IPS-NIHi7 (cell line): ENCODE measurements around the gene BET1L.
"Not testable (repeated sequence)": the region's sequence is repeated elsewhere in the genome, so short reads cannot be mapped to it uniquely, and the experiment has no call there.

Experiments
- DNase-seq: peaks from one replicate; pipeline ENCODE4 v3.0.0; 2012; ENCODE audit warnings: mixed read lengths; ENCODE audit errors: extremely low spot score

BET1L gene

DNA sequence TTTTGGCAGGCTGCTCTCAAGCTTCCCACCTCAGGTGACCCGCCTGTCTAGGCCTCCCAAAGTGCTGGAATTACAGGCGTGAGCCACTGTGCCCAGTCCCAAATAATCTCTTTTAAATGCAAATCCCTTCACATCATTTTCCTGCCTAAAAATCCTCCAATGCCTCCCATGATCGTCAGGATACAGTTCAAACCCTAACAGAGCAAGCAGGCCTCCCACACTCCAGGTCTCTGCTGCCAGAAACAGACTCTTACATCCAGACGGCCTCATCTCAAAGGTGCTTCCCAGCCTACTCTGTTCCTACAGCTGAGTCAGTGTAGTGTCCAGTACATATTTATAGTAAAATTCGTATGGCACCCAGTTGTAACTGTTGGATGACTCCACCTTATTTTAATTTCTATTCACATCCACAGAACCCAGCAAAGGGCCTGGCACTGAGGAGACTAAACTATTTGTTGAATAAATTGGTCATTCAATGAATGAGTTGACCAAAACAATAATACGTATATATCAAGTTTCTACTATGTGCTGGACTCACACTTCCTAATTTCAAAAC is 20.7 kb upstream of the BET1L start:
- no peak for DNase-seq

DNA sequence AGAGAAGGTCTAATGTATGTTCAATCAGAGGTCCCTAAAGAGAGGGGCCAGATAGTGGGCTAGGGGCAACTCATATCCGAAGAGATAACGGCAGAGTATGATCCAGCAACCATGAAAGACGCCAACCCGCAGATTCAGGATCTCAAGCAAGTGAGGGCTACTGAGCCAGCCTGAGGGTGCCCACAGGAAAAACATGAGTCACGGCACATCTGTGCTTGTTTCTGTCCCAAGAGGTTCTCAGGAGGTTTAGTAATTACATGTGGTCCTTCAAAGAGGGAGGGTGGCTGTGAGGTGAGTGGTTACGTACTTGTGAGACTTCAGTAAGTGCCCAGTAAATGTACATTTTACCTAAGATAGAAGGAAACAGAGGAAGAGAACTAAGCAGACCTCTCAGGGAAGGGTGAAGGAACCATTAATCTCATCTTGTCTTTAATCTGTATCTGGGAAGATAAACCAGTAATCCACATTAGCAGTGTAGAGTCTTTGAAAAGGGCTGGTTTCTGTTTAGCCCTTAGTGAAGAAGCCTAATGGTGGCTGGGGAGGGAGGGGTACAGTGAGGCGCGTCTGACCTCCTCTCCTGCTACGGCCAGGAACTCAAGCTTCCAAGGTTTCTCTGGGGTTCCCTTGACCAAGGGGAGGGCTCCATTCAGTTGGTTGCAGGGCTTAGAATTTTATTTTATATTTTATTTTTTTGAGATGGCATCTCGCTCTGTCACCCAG is 18.7 kb upstream of the BET1L start:
- no peak for DNase-seq

DNA sequence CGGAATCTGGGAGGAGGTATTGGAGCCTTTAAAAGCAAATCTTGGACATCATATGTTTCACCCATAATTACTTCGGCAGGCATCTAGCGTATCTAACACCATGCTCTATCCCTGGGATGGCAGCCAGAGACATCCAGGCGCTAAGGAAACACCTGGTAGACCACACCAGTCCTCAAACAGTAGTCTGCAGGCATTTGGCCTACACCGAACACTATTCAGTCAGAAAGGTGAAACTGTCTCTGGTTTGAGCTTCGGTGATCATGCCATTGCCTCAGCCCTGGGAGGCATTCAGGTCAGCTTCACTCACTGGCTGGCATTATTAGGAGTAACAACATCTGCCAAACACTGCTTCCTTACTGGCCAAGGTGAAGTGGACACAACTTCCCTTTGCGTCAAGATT is 17.2 kb upstream of the BET1L start:
- DNase-seq: no peak

DNA sequence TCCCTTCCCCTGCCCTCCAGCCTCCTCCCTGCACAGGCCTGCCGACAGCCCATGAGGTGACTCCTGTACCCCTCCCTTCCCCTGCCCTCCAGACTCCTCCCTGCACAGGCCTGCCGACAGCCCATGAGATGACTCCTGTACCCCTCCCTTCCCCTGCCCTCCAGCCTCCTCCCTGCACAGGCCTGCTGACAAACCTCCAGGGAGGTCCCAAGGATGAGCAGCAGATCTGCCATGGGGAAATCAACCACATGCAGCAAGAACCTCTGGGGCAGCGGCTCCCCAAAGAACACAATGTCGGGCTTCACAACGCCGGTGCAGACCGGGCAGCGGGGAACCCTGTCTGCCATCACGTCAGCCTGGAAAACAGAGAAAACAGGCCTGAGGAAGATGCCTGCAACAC is 16.7 kb upstream of the BET1L start:
- no peak for DNase-seq

DNA sequence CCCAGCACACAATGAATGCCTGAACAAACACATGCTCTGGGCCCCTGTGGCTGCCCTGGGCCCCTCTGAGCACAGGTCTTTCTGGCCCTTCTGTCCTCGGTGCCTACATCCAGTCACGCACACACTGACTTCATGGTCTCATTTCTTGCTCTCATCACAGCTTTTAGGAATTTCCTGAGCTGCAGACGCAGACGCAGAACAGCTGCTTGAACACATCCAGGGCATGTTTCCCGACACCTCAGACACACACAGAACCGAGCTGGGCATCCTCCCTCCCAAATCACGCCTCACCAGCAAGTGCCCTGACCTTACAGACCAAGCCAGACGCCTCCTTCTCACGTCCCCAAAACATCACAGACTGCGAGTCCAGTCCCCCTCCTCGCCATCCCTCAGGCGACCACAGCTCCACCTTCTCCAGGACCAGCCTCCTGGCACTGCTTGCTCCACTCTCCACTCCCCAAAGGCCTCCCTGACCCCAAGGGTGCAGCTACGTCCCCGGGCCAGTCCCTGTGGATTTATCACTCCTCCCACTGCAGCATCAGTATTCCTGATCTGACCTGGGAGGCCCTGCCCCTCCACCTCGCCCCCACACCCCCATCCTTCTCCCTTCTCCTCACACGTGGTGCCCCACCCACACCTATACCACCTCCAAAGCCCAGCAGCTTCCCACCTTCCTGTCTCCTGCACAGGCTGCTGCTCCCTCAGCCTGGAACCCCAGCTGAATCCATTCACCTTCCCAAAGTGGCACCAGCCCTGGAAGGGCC is 16.0 kb upstream of the BET1L start:
- DNase-seq: no peak

DNA sequence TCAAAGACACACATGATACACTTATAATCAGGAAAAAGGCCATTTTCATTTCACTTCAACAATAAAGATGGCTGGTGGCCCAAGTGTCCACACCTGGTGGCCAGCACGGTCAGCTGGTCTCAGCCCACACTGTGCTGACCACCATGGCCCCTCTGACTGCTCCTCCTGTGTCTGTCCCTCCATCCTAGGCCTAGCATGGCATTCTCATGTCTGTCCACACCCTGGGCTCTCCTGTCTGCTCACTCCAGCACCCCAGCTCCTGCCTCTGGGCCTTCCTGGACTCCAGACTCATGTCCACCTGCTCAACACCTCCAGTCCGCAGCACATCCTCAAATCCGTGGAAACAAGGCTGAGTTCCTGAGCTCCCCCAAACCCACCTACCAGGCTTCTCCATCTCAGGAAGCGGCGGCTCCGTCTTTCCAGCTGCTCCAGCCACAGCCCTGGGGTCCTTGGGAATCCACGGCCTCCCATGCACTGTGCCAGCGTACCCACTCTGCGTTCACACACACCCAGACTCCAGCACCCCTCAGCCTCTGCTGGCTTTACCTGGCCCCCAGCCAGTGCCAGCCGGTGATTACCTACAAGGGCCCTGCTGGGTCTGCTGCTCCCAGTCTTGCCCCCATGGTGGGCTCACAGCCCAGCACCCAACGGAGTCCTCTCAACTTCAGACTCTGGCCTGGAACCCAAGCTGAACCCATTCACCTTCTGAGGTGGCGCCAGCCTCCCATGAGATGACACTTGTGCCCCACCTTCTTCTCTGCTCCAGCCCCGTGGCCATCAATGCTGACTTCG is 15.0 kb upstream of the BET1L start:
- no peak for DNase-seq

DNA sequence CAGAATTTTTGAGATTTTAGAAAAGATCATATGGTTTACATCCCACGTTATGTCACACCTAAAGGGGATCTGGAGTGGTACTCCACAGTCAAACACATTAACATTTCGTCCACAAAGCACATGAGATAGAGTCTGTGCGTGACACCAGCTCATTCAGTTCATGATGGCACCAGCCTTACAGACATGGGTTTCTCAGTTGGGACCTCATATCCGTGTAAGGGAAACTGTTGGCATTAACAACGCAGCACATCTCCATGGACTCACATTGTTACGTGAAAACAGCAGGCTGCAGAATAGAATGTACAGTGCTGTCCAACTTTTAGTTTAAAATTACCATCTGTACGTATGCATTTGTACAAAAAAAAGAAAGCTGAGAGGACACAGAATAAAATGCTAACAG is 14.3 kb upstream of the BET1L start:
- no peak for DNase-seq

DNA sequence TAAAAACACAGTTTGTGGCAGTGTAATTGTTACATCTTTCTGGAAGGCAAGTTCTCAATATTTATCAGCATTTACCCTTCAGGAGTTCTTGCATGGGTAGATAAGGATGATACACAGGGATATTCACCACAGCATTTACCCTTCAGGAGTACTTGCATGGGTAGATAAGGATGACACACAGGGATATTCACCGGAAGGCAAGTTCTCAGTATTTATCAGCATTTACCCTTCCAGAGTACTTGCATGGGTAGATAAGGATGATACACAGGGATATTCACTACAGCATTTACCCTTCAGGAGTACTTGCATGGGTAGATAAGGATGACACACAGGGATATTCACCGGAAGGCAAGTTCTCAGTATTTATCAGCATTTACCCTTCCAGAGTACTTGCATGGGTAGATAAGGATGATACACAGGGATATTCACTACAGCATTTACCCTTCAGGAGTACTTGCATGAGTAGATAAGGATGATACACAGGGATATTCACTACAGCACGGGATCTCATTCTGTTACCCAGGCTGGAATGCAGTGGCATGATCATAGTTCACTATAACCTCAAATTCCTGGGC is 13.5 kb upstream of the BET1L start:
- not testable (repeated sequence) for DNase-seq

DNA sequence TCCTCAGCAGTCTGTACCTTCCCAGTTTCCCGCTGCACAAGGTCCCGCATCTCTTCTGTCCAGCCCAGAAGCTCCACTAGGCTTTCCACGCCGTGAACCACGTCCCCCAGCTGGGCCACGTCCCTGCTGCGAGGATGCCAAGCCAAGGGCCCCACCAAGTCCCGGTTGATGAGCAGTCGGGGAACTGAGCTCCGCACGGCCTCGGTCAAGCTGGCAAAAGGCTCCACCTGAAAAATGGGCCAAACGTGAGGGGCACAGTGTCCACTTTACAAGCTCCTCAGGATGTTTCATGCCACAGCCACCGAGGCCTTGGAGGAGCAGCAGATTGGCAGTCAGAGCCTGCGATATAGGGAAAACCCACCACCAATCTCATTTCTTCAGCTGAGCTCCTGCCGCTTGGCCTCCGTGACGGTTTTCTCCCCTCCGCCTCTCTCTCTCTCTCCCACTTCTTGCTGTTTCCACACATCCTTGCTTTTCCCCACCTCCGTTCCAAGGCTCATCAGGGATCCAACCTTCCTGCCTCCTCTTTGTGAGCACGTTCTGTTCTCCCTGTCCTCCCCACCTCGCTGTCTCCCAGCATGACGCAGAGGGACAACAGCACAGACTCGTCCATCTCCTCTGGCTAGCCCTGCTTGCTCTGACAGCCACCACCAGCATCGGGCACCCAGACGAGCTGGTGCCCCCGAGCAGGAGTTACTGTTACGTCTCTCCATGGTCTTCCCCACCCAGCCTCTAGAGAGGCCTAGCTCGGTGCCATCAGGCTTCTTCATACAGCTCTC is 11.8 kb upstream of the BET1L start:
- DNase-seq: no peak

DNA sequence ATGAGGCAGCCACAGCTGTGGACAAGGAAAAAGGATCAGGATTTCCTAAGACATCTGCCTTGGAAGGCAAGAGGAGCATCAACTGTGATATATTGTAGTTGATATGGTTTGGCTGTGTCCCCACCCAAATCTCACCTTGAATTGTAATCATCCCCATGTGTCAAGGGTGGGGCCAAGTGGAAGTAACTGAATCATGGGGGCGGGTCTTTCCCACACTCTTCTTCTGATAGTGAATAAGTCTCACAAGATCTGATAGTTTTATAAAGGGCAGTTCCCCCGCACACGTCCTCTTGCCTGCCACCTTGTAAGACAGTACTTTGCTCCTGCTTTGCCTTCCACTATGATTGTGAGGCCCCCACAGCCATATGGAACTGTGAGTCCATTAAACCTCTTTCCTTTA is 10.5 kb upstream of the BET1L start:
- no peak for DNase-seq

DNA sequence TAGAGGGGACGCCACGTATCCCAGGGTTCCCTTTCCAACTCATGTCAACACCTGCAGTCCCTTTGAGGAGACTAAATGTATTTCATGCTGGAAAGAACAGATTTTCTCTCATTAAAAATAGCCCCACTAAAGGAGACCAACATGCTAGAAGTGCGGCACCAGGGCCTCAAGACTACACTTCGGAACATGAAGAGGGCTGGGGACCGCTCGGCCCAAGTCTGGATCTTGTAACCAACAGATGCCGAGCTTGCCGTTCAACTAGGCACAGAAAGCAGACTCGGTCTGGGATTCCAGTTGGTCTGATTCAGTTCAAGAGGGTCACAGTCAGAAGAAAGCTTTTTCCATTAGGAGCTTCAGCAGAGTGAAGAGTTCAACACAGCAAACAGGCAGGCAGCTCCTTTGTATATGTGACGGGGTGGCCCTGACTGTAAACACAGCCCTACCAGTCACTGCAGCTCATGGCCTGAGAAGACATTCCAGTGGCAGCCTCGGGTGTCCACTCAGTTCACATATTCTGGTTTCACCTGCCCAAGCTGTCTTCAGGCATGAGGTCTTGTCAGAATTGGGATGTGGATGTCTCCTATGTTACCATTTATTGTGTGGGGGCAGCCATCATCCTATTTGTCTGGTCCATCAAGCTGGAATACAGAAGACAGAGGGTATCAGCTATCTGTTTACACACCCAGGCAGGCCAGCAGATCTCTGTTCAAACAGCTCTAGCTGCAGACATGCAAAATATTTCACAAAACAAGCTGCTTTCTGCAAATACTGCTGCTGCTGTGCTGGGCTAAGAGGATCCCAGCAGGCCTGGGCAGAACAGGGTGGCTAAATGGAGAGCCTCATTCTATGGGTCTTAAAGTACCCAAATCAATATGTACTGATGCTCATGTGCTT is 9.1 kb upstream of the BET1L start:
- no peak for DNase-seq

DNA sequence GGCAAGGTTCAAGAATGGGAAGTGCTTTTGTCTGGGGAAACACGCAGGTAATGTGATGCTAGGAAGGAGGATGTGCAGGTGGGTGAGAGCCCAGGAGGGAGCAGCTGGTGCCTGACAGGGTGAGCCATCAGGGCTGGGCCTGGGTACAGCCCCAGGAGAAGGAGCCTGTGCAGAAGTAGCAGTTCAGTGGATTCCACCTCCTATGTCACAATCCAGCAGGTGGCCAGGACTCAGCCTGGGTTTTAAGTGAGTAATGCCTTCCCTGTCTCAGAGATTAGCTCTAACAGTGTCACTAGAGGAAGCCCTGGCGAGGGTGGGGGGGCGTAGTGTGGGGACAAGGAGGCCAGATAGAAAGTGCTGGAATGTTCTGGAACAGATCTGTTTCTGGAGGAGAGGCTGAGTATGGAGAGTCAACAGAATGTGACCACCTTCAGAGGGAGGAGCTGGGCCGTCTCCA is 8.4 kb upstream of the BET1L start:
- DNase-seq: no peak

DNA sequence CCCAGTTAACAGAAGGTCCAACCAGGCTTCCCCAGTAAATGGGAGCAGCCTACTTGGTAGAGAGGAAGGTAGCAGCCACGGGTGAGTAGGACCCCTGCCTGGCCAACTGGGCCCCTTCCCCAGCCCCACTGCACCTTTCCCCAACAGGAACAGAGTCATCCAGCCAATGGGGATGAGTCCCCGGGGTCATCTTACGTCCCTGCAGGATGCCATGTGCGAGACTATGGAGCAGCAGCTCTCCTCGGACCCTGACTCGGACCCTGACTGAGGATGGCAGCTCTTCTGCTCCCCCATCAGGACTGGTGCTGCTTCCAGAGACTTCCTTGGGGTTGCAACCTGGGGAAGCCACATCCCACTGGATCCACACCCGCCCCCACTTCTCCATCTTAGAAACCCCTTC is 6.9 kb upstream of the BET1L start:
- DNase-seq: no peak

DNA sequence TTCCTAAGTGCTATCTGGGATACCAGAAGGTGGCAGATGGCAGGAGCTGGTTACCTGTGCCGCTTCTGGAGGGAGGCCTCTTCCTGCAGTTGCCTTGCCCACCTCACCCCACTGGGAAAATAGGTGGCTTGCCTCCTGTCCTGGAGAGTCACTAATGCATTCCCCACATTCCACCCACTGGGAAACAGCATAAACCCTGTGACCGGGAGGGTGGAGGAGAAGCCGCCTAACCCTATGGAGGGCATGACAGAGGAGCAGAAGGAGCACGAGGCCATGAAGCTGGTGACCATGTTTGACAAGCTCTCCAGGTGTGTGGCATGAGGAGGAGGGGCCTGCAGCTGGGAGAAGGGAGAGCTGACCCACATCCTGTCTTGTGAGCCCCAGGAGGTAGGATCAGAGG is 5.9 kb upstream of the BET1L start:
- no peak for DNase-seq

DNA sequence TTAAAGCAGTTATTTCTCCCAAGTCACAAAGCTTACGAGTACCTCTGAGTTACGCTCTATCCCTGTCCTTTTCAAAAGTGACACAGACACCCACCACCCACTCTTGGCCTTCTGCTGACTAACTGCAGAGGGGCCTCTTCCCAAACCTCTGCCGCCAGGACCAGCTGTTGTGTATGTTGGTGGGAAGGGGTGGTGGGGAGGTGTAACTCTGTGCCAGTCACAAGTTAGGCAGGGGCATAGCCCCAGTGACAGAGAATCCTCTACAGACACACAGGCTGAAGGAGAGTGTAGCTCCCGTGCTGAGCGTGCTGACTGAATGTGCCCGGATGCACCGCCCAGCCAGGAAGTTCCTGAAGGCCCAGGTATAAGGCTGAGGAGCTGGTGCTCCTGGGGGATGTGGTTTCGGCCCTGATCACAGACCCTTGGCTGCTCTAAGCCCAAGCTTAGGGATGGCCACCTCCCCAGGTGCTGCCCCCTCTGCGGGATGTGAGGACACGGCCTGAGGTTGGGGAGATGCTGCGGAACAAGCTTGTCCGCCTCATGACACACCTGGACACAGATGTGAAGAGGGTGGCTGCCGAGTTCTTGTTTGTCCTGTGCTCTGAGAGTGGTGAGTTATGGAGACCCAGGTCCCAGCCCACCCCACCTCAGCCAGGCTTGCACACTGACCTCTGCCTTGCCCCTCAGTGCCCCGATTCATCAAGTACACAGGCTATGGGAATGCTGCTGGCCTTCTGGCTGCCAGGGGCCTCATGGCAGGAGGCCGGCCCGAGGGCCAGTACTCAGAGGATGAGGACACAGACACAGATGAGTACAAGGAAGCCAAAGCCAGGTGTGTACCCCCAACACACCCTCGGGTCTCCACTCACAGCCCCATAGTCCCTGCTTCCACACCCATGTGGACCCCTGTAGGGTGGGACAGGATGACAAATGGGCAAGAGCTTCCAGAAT is 5.2 kb upstream of the BET1L start:
- DNase-seq: no peak

DNA sequence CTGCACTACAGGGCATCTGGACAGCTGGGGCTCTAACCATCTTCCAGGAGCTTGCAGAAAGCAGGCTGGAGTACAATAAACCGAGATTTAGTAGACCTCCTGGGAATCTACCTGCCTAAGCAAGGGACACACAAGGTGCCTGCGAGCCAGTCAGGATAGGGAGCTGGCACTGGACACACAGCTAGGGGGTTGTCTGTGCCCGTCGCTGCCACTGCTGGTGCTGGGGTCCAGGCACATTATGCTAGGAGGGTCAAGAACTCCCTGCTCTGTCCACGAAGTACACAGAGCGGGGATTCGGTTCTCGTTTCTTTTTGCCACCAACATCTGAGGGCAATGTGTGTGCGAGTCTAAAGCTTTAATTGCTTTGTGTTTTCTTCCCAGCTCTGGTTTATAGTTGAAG is 4.5 kb upstream of the BET1L start:
- no peak for DNase-seq

DNA sequence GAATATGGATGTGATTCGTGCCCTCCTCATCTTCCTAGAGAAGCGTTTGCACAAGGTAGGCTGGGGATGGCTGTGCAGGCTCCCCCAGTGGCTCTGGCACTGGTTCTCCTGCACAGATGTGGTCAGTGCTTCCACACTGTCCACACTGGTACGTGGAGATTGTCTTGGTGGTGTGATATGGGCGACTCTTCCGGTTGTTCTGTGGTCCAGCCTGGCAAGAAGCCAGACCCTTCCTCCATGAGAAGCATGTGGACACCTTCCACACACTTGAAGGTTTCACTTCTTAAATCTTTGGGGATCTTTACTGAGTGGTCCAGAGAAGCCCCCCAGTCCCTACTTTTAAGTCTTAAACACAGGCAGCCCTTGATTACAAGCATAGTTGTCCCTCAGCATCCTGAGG is 4.1 kb upstream of the BET1L start:
- no peak for DNase-seq

DNA sequence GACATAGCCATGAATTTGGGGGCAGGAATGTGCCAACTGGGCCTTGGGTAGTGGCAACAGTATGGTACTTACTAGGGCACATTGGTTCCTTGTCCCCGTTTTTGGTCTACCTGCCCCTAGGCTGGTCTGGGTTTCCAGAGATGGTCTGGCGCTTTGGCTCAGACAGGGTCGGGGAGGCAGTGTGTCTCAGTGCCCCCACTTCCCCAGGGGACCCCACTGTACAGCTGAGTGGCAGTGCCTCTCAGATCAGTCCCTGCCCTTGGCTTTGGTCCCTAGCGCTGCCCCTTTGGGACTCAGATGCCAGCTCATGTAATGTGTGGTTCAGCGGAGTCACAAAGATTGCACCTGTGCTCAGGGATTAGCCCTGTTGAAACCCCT is 3.6 kb upstream of the BET1L start:
- DNase-seq: no peak
